IMR-90 (cell line): ENCODE data around the gene HERPUD1. TPM values are rescaled to one million over a fixed set of nuclear protein-coding genes. Genes with fewer than 3 reads are reported as not detected.
A peak's percentile ranks its signal among the peaks of the same experiment; 100 is the strongest.

Experiments used
- ATAC-seq: fragments of 200-7000 bp; cut with Tn5 transposase; 2 replicates; pipeline ENCODE4 v1.9.1; 2020; ENCODE audit warnings: low read depth, mild to moderate bottlenecking, moderate library complexity
- BruUV-seq: library from RNA; stranded (reverse); fragments of 400-500 nt; replicated peaks from 2 replicates; lab custom pipeline; 2021; lab: Mats Ljungman, UMichigan
- CTCF ChIA-PET: fragments of 300-600 bp; formaldehyde crosslinking; extraction: SDS; loops from one replicate; lab custom pipeline; 2021; ENCODE audit warnings: antibody characterized with exemption; lab: Yijun Ruan, JAX
- POLR2A ChIA-PET: fragments of 300-600 bp; sonication (Branson Sonifier 250); formaldehyde crosslinking; loops from one replicate; lab custom pipeline; 2022; ENCODE audit warnings: antibody characterized with exemption; ENCODE audit not compliant: unreplicated experiment; lab: Charles Lee
- DNase-seq: peaks from one replicate; pipeline ENCODE4 v3.0.0; 2013
- H2AFZ ChIP-seq: replicated peaks from 2 replicates; pipeline ENCODE3; 2013; ENCODE audit warnings: low read length, mild to moderate bottlenecking; ENCODE audit not compliant: poor library complexity
- H2AK5ac ChIP-seq: 2 replicates; pipeline ENCODE4 v1.6.1; 2013; ENCODE audit warnings: low read depth, low read length, inconsistent platforms
- H2AK9ac ChIP-seq: replicated peaks from 2 replicates; pipeline ENCODE3; 2013; ENCODE audit warnings: mild to moderate bottlenecking, low read depth, low read length, moderate library complexity; ENCODE audit not compliant: poor library complexity
- H2BK120ac ChIP-seq: 2 replicates; pipeline ENCODE4 v1.6.1; 2013; ENCODE audit warnings: low read depth, low read length, inconsistent platforms
- H2BK15ac ChIP-seq: 3 replicates; pipeline ENCODE4 v1.6.1; 2013; ENCODE audit warnings: low read depth, low read length, inconsistent platforms
- H2BK20ac ChIP-seq: 2 replicates; pipeline ENCODE4 v1.6.1; 2013; ENCODE audit warnings: low read depth, mild to moderate bottlenecking, inconsistent platforms, low read length, moderate library complexity
- H2BK5ac ChIP-seq: 2 replicates; pipeline ENCODE4 v1.6.1; 2013; ENCODE audit warnings: mild to moderate bottlenecking, low read depth, low read length, inconsistent platforms; ENCODE audit not compliant: poor library complexity, severe bottlenecking
- H3K14ac ChIP-seq: replicated peaks from 2 replicates; pipeline ENCODE4 v1.6.1; 2013; ENCODE audit warnings: low read depth, low read length, inconsistent platforms
- H3K18ac ChIP-seq: 2 replicates; pipeline ENCODE4 v1.6.1; 2013; ENCODE audit warnings: low read depth, low read length, control low read depth
- H3K23ac ChIP-seq: 2 replicates; pipeline ENCODE4 v1.6.1; 2013; ENCODE audit warnings: low read depth, low read length, inconsistent platforms
- H3K27ac ChIP-seq: 2 replicates; pipeline ENCODE4 v1.5.1; 2013; ENCODE audit warnings: mild to moderate bottlenecking, control low read depth, low read length; ENCODE audit not compliant: insufficient read depth
- H3K27me3 ChIP-seq: 2 replicates; pipeline ENCODE4 v1.6.1; 2013; ENCODE audit warnings: low read length; ENCODE audit not compliant: control insufficient read depth, insufficient read depth
- H3K36me3 ChIP-seq: 2 replicates; pipeline ENCODE4 v1.6.1; 2013; ENCODE audit warnings: low read length, mixed read lengths; ENCODE audit not compliant: control insufficient read depth, insufficient read depth
- H3K4ac ChIP-seq: 2 replicates; pipeline ENCODE4 v1.6.1; 2013; ENCODE audit warnings: low read depth, low read length, inconsistent platforms
- H3K4me1 ChIP-seq: 2 replicates; pipeline ENCODE4 v1.6.1; 2013; ENCODE audit warnings: low read length, mixed read lengths; ENCODE audit not compliant: control insufficient read depth, insufficient read depth
- H3K4me2 ChIP-seq: 2 replicates; pipeline ENCODE4 v1.6.1; 2013; ENCODE audit warnings: low read depth, mild to moderate bottlenecking, control low read depth, low read length, moderate library complexity
- H3K4me3 ChIP-seq: 2 replicates; pipeline ENCODE4 v1.5.1; 2013; ENCODE audit warnings: low read depth, mild to moderate bottlenecking, control low read depth, low read length, moderate library complexity; ENCODE audit not compliant: insufficient read depth
- H3K56ac ChIP-seq: 2 replicates; pipeline ENCODE4 v1.6.1; 2013; ENCODE audit warnings: low read length, inconsistent platforms; ENCODE audit not compliant: insufficient read depth; ENCODE audit errors: extremely low read depth
- H3K79me1 ChIP-seq, 2 experiments: 2 replicates each; pipeline ENCODE4 v1.6.1; 2013; ENCODE audit warnings: low read length in 2 of 2, inconsistent platforms in 1 of 2, low read depth in 1 of 2
- H3K9ac ChIP-seq: 2 replicates; pipeline ENCODE4 v1.6.1; 2013; ENCODE audit warnings: low read depth, low read length, control low read depth
- H3K9me1 ChIP-seq: 2 replicates; pipeline ENCODE4 v1.6.1; 2013; ENCODE audit warnings: low read length, inconsistent platforms; ENCODE audit not compliant: insufficient read depth
- H3K9me3 ChIP-seq: 2 replicates; pipeline ENCODE4 v1.6.1; 2013; ENCODE audit warnings: low read length; ENCODE audit not compliant: control insufficient read depth, insufficient read depth
- H4K20me1 ChIP-seq: 2 replicates; pipeline ENCODE4 v1.6.1; 2013; ENCODE audit warnings: low read length, inconsistent platforms; ENCODE audit not compliant: insufficient read depth
- H4K5ac ChIP-seq: 2 replicates; pipeline ENCODE4 v1.6.1; 2013; ENCODE audit warnings: mild to moderate bottlenecking, low read depth, low read length, control low read depth
- H4K8ac ChIP-seq, 2 experiments: 2 replicates each; pipeline ENCODE4 v1.6.1; 2013; ENCODE audit warnings: low read depth in 2 of 2, low read length in 2 of 2, control low read depth in 1 of 2, inconsistent platforms in 1 of 2
- H4K91ac ChIP-seq: 2 replicates; pipeline ENCODE4 v1.6.1; 2013; ENCODE audit warnings: low read depth, low read length, inconsistent platforms; ENCODE audit not compliant: insufficient read depth
- BHLHE40 ChIP-seq: fragments of 150-350 bp; IDR thresholded peaks from 2 replicates; pipeline ENCODE4 v1.6.1; 2016; ENCODE audit warnings: mild to moderate bottlenecking, low read depth, low read length
- CEBPB ChIP-seq: IDR thresholded peaks from 2 replicates; pipeline ENCODE4 v1.6.1; 2012; ENCODE audit warnings: low read depth, low read length, improper control_type of control experiment
- CTCF ChIP-seq: conservative IDR thresholded peaks from 2 replicates; pipeline ENCODE4 v1.5.1; 2012; ENCODE audit warnings: mild to moderate bottlenecking, low read depth, low read length, improper control_type of control experiment
- ELK1 ChIP-seq: fragments of 150-350 bp; IDR thresholded peaks from 2 replicates; pipeline ENCODE4 v1.6.1; 2016; ENCODE audit warnings: low read depth, mild to moderate bottlenecking, low read length, moderate library complexity, borderline replicate concordance
- FOS ChIP-seq: fragments of 150-350 bp; IDR thresholded peaks from 2 replicates; pipeline ENCODE4 v1.6.1; 2016; ENCODE audit warnings: low read depth, low read length
- MAFK ChIP-seq: IDR thresholded peaks from 2 replicates; pipeline ENCODE4 v1.6.1; 2012; ENCODE audit warnings: low read depth, low read length, improper control_type of control experiment
- MAZ ChIP-seq: IDR thresholded peaks from 2 replicates; pipeline ENCODE4 v1.6.1; 2012; ENCODE audit warnings: low read depth, mild to moderate bottlenecking, low read length, improper control_type of control experiment, moderate library complexity, borderline replicate concordance
- RAD21 ChIP-seq: IDR thresholded peaks from 2 replicates; pipeline ENCODE4 v1.6.1; 2012; ENCODE audit warnings: low read length, improper control_type of control experiment
- RCOR1 ChIP-seq: IDR thresholded peaks from 2 replicates; pipeline ENCODE4 v1.6.1; 2012; ENCODE audit warnings: mild to moderate bottlenecking, low read length, improper control_type of control experiment; ENCODE audit not compliant: insufficient replicate concordance
- WGBS, 2 experiments: methylation state at CpG; one replicate each; pipeline versions ENCODE4 v1.1.5 to v1.1.7; 2013; ENCODE audit warnings: missing lambda C conversion rate in 2 of 2; ENCODE audit not compliant: insufficient read length in 1 of 2; ENCODE audit errors: extremely low coverage in 2 of 2; 5-methylcytosine and 5-hydroxymethylcytosine counted together
- dilution Hi-C: fragments of 300-500 bp; cut with HindIII; formaldehyde crosslinking; loops from one replicate; pipeline ENCODE4 v1.14.3; 2018; ENCODE audit warnings: low sequenced_read_pairs; ENCODE audit not compliant: unreplicated experiment
- in situ Hi-C: fragments of 300-500 bp; cut with MboI; formaldehyde crosslinking; loops from 3 replicates; pipeline ENCODE4 v1.14.3; 2019; ENCODE audit warnings: low sequenced_read_pairs, inconsistent platforms, mixed read lengths
- intact Hi-C: fragments of 100-400 bp; cut with micrococcal nuclease; formaldehyde crosslinking; loops from 2 replicates; pipeline ENCODE4 v1.10.0; 2022
- polyA plus RNA-seq, 3 experiments: library from polyadenylated mRNA; depleted of rRNA; stranded (reverse); fragments of >200 nt; gene quantifications; 2 replicates each; pipeline ENCODE4 v1.2.3, GENCODE V29; 2012; ENCODE audit warnings: low replicate concordance in 1 of 3
- total RNA-seq: library from RNA; depleted of rRNA; stranded (reverse); fragments of >200 nt; gene quantifications from 2 replicates; pipeline ENCODE4 v1.2.3, GENCODE V29; 2012

The HERPUD1 gene
- total and polyA plus RNA-seq, 2 of the 4 experiments (the other 2 are of a cell fraction) = 130 to 148 TPM

- no peak overlapping the region for H3K4me3 ChIP-seq
- no peak overlapping the region for H3K4me2 ChIP-seq
- H4K8ac ChIP-seq = no peak overlapping the region
- no peak overlapping the region for H3K14ac ChIP-seq
- no peak overlapping the region for H2AFZ ChIP-seq
- TF ChIP-seq MAZ (no peak), RCOR1 (no peak), FOS (no peak), MAFK (no peak), CEBPB (no peak), RAD21 (no peak), CTCF (no peak), ELK1 (no peak), BHLHE40 (no peak)
- intact Hi-C loops = loop anchor here (10.0 kb wide), 1 partner anchor 84 kb away; no protein-coding TSS in a partner anchor
- CTCF ChIA-PET = interaction anchor here (1.3 kb wide), 1 partner anchor 10 kb away, joined by 3 read pairs; no protein-coding TSS in a partner anchor
- H3K23ac ChIP-seq = no peak overlapping the region
- peaks cover 26% of the 10 kb centered on the region for H3K4me1 ChIP-seq
- peak overlapping the region; percentile 13; the same call in 1 of the 2 replicates for H4K91ac ChIP-seq
- no peak overlapping the region; the same call in 1 of the 2 replicates for H3K4ac ChIP-seq
- no peak overlapping the region for H2BK120ac ChIP-seq
- no peaks in the 10 kb centered on the region for H3K36me3 ChIP-seq
- no peak overlapping the region for H3K56ac ChIP-seq
- POLR2A ChIA-PET = interaction anchor here (0.7 kb wide), 1 partner anchor 106 kb away, joined by 3 read pairs; no protein-coding TSS in a partner anchor
- in situ Hi-C loops = no loop called here
- H3K9me3 ChIP-seq = peaks cover 2% of the 10 kb centered on the region; the same call in 1 of the 2 replicates
- H3K9ac ChIP-seq = no peak overlapping the region
- no peaks in the 10 kb centered on the region for H3K79me1 ChIP-seq
- no peaks in the 10 kb centered on the region for H4K20me1 ChIP-seq
- dilution Hi-C loops = no loop called here
- no peaks in the 10 kb centered on the region for H3K27me3 ChIP-seq
- H3K27ac ChIP-seq = no peak overlapping the region
- DNase-seq = peak; percentile 51
- ATAC-seq = peak; percentile 19; the same call in 1 of the 2 replicates
- H2BK15ac ChIP-seq = peak overlapping the region; percentile 21; the same call in 1 of the 3 replicates
- H2BK5ac ChIP-seq = no peak overlapping the region
- no TSS peak for BruUV-seq
- H2AK9ac ChIP-seq = peak overlapping the region; percentile 19
- 0% methylated on average over 1 of the region's 13 CpGs; no CpG with 5 or more reads in 1 of the 2 experiments for WGBS, 2 experiments
- peaks cover 6% of the 10 kb centered on the region for H3K9me1 ChIP-seq
- peak overlapping the region; percentile 35; the same call in 1 of the 2 replicates for H4K5ac ChIP-seq
- H2BK20ac ChIP-seq = no peak overlapping the region
- no peak overlapping the region for H2AK5ac ChIP-seq
- H3K18ac ChIP-seq = no peak overlapping the region
Observed at GRCh38 chr16:56960681-56961281, 28.8 kb downstream of the HERPUD1 start.
